Adipocyte (in vitro differentiated cells): ENCODE measurements around the gene FMNL3.
"Not testable (repeated sequence)": the region's sequence is repeated elsewhere in the genome, so short reads cannot be mapped to it uniquely, and the experiment has no call there.

ENCODE experiments used
- DNase-seq: peaks from one replicate; pipeline ENCODE4 v3.0.0-alpha.2; 2015; ENCODE audit warnings: low read depth
- H3K27me3 ChIP-seq: replicated peaks from 2 replicates; pipeline ENCODE4 v1.7.0; 2013; ENCODE audit warnings: mild to moderate bottlenecking, low read length, moderate library complexity; ENCODE audit not compliant: control insufficient read depth, insufficient read depth
- H3K36me3 ChIP-seq: 2 replicates; pipeline ENCODE4 v1.7.0; 2013; ENCODE audit warnings: low read length, mild to moderate bottlenecking, moderate library complexity; ENCODE audit not compliant: control insufficient read depth, insufficient read depth, severe bottlenecking
- H3K4me1 ChIP-seq: 2 replicates; pipeline ENCODE4 v1.7.0; 2013; ENCODE audit warnings: mild to moderate bottlenecking, low read length, moderate library complexity; ENCODE audit not compliant: control insufficient read depth, insufficient read depth
- H3K4me3 ChIP-seq: 2 replicates; pipeline ENCODE4 v1.7.0; 2013; ENCODE audit warnings: mild to moderate bottlenecking, low read length, moderate library complexity
- H3K9ac ChIP-seq: 2 replicates; pipeline ENCODE4 v1.7.0; 2013; ENCODE audit warnings: mild to moderate bottlenecking, low read length, moderate library complexity
- H3K9me3 ChIP-seq: 2 replicates; pipeline ENCODE4 v1.7.0; 2013; ENCODE audit warnings: mild to moderate bottlenecking, low read length, moderate library complexity; ENCODE audit not compliant: control insufficient read depth

The FMNL3 gene

GRCh38 chr12:49734900-49735299 lies 27.7 kb upstream of the FMNL3 start:
- DNase-seq, H3K36me3 ChIP-seq, H3K9me3 ChIP-seq, H3K9ac ChIP-seq, H3K4me3 ChIP-seq, H3K4me1 ChIP-seq, H3K27me3 ChIP-seq: not testable (repeated sequence)

GRCh38 chr12:49733219-49734017 lies 26.2 kb upstream of the FMNL3 start:
- Histone ChIP-seq H3K9ac (no peak overlapping the region), H3K9me3 (no peaks in the 10 kb centered on the region), H3K4me3 (no peak overlapping the region), H3K36me3 (no peaks in the 10 kb centered on the region), H3K4me1 (peaks cover 3% of the 10 kb centered on the region), H3K27me3 (no peaks in the 10 kb centered on the region)
- DNase-seq, result no peak

- Histone ChIP-seq H3K9me3 (no peaks in the 10 kb centered on the region), H3K36me3 (no peaks in the 10 kb centered on the region), H3K4me1 (peaks cover 3% of the 10 kb centered on the region), H3K27me3 (no peaks in the 10 kb centered on the region), H3K9ac (no peak overlapping the region), H3K4me3 (no peak overlapping the region)
- DNase-seq, result no peak
These were observed 23.4 kb upstream of the FMNL3 start for GRCh38 chr12:49730568-49731101.

DNA sequence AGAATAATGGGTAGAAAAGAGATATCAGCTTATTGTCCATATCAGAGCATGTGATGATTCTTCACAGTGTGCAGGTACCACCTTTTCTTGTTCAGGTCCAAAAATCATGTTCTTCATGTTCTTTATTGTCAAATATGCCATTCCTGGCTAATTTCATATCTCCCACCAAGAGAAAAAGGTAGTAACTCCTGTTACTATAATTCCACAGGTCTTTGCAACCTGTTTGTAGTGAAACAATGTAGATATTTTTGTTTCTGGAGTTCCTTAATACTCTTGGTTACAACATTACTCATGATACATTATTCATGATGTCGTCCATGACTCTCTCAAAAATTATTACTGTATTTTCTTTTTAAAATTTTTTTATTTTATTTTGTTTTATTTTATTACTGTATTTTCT lies 22.8 kb upstream of the FMNL3 start:
- Histone ChIP-seq H3K4me3 (no peak overlapping the region), H3K9me3 (no peaks in the 10 kb centered on the region), H3K27me3 (peaks cover under 1% of the 10 kb centered on the region), H3K9ac (no peak overlapping the region), H3K4me1 (peaks cover 3% of the 10 kb centered on the region), H3K36me3 (no peaks in the 10 kb centered on the region)
- DNase-seq, result no peak

DNA sequence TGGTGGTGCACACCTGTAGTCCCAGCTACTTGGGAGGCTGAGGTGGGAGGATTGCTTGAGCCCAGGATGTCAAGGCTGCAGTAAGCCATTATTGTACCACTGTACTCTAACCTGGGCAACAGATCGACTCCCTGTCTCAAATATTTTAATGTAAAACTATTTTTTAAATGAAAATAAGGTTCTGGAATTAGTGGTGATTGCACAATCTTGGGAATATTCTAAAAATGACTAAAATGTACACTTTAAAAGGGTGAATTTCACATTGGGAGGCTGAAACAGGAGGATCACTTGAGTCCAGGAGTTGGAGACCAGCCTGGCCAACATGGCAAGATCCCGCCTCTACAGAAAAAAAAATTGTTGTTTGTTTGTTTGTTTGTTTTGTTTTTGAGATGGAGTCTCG lies 21.2 kb upstream of the FMNL3 start:
- Histone ChIP-seq H3K4me1 (peaks cover 3% of the 10 kb centered on the region), H3K9me3 (no peaks in the 10 kb centered on the region), H3K27me3 (peaks cover 7% of the 10 kb centered on the region), H3K36me3 (no peaks in the 10 kb centered on the region), H3K4me3 (no peak overlapping the region), H3K9ac (no peak overlapping the region)
- DNase-seq, result no peak

DNA sequence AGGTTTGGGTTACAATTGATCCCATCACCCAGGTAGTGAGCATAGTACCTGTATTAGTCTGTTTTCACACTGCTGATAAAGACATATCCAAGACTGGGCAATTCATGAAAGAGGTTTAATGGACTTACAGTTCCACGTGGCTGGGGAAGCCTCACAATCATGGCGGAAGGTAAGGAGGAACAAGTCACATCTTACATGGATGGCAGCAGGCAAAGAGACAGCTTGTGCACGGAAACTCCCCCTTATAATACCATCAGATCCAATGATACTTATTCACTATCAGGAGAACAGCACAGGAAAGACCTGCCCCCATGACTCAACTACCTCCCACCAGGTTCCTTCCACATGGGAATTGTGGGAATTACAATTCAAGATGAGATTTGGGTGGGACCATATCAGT lies 14.2 kb upstream of the FMNL3 start:
- not testable (repeated sequence) for H3K36me3 ChIP-seq, H3K9ac ChIP-seq, H3K9me3 ChIP-seq, DNase-seq, H3K4me3 ChIP-seq, H3K4me1 ChIP-seq
- H3K27me3 ChIP-seq, result peaks cover 19% of the 10 kb centered on the region

DNA sequence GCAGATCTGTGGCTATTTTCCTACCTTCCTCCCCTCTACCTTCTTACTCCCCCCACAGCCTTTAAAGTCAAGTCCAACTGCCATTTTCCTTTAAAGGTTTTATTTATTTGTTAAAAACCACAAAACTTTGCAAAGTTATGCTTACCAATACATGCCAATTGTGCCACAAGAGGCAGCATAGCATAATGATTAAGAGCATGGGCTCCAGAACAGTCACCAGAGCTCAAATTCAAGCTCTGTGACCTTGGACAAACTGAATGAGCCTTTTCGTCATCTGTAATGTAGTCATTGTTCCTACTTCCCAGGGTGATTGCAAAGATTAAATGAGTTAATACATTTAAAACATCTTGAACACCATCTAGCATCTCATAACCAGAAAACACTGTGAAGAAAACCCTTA lies 13.0 kb upstream of the FMNL3 start:
- H3K9ac ChIP-seq, result no peak overlapping the region
- peaks cover 19% of the 10 kb centered on the region for H3K27me3 ChIP-seq
- H3K36me3 ChIP-seq, result no peaks in the 10 kb centered on the region
- DNase-seq, result peak; percentile 38
- H3K4me3 ChIP-seq, result no peak overlapping the region
- no peaks in the 10 kb centered on the region for H3K4me1 ChIP-seq
- H3K9me3 ChIP-seq, result no peaks in the 10 kb centered on the region

- H3K9me3 ChIP-seq, DNase-seq, H3K36me3 ChIP-seq, H3K4me3 ChIP-seq, H3K9ac ChIP-seq, H3K4me1 ChIP-seq: not testable (repeated sequence)
- peaks cover 12% of the 10 kb centered on the region for H3K27me3 ChIP-seq
These were observed 10.6 kb upstream of the FMNL3 start for GRCh38 chr12:49717800-49718199.

DNA sequence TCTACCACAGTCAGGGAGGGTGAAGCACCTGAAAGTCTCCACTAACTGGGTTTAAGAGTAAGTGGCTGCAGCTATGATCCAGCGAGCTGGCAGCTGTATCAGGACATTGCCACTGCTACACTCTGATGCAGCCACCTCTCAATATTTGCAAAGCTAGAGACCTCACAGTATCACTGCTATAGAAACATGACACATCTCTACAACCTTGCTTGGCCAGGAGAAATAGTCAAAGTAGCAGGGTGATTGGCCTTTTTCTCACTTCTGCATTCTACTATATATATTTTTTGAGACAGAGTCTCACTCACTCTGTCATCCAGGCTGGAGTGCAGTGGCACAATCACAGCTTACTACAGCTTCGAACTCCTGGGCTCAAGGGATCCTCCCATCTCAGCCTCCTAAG lies 9.3 kb upstream of the FMNL3 start:
- H3K9me3 ChIP-seq, result no peaks in the 10 kb centered on the region
- no peak overlapping the region for H3K9ac ChIP-seq
- H3K27me3 ChIP-seq, result peaks cover 17% of the 10 kb centered on the region
- DNase-seq, result no peak
- no peaks in the 10 kb centered on the region for H3K36me3 ChIP-seq
- no peaks in the 10 kb centered on the region for H3K4me1 ChIP-seq
- H3K4me3 ChIP-seq, result no peak overlapping the region

GRCh38 chr12:49713952-49714351 lies 6.7 kb upstream of the FMNL3 start:
- H3K27me3 ChIP-seq, result peaks cover 26% of the 10 kb centered on the region
- H3K4me3 ChIP-seq, H3K4me1 ChIP-seq, DNase-seq, H3K9me3 ChIP-seq, H3K36me3 ChIP-seq, H3K9ac ChIP-seq: not testable (repeated sequence)

GRCh38 chr12:49708851-49709250 lies 1.6 kb upstream of the FMNL3 start:
- Histone ChIP-seq H3K4me3 (no peak overlapping the region), H3K4me1 (peaks cover 28% of the 10 kb centered on the region), H3K36me3 (no peaks in the 10 kb centered on the region), H3K27me3 (peaks cover 20% of the 10 kb centered on the region), H3K9ac (no peak overlapping the region), H3K9me3 (no peaks in the 10 kb centered on the region)
- DNase-seq, result no peak

DNA sequence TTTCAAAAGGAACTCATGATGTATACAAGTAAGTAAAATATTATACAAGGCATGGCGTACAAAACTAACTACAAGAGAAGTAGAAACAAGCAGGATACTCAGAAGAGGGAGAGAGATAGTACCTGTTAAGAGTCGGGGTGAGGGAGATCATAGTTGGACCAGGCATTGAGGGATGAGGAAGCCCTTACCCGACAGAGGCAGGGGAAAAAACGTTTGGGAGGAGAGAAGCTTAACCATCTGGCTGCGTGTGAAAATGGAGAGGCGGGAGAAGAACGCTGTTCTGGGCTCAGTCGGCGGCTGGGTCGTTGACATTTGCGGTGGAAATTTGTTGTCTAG lies 575 bp upstream of the FMNL3 start:
- peak overlapping the region; percentile 66 for H3K4me3 ChIP-seq
- peaks cover 20% of the 10 kb centered on the region for H3K27me3 ChIP-seq
- peaks cover 37% of the 10 kb centered on the region for H3K4me1 ChIP-seq
- no peaks in the 10 kb centered on the region for H3K36me3 ChIP-seq
- DNase-seq, result no peak
- peak overlapping the region; percentile 63 for H3K9ac ChIP-seq
- no peaks in the 10 kb centered on the region for H3K9me3 ChIP-seq
